CD8-positive, alpha-beta memory T cell (primary cell): Measurements from ENCODE around the gene SUPT16H. TPM values are rescaled to one million over a fixed set of nuclear protein-coding genes. Genes with fewer than 3 reads are reported as not detected.
"Not testable (repeated sequence)": the region's sequence is repeated elsewhere in the genome, so short reads cannot be mapped to it uniquely, and the experiment has no call there.

Experiments used
- CTCF ChIA-PET: fragments of 350-600 bp; sonication (Branson Sonifier 250); formaldehyde crosslinking; loops from one replicate; lab custom pipeline; 2021; ENCODE audit warnings: antibody characterized with exemption; lab: Charles Lee
- POLR2A ChIA-PET: fragments of 350-600 bp; sonication (Branson Sonifier 250); formaldehyde crosslinking; loops from one replicate; lab custom pipeline; 2021; ENCODE audit warnings: antibody characterized with exemption; lab: Charles Lee
- DNase-seq, 5 donors: peaks; one replicate each; pipeline versions ENCODE4 v3.0.0 to v3.0.0-alpha.2; 2020 to 2022; ENCODE audit warnings: mixed read lengths in 1 of 5
- H3K27ac ChIP-seq: one replicate; pipeline ENCODE4 v1.7.0; 2013; ENCODE audit warnings: low read depth, mild to moderate bottlenecking, low read length, moderate library complexity
- H3K27me3 ChIP-seq: 2 replicates; pipeline ENCODE4 v1.7.0; 2013; ENCODE audit warnings: low read length, mild to moderate bottlenecking; ENCODE audit not compliant: insufficient read depth, poor library complexity, severe bottlenecking
- H3K36me3 ChIP-seq: 2 replicates; pipeline ENCODE4 v1.7.0; 2013; ENCODE audit warnings: mild to moderate bottlenecking, low read length, moderate library complexity; ENCODE audit not compliant: insufficient read depth
- H3K4me1 ChIP-seq: 2 replicates; pipeline ENCODE4 v1.7.0; 2013; ENCODE audit warnings: mild to moderate bottlenecking, low read length, moderate library complexity; ENCODE audit not compliant: insufficient read depth
- H3K4me3 ChIP-seq: 2 replicates; pipeline ENCODE4 v1.7.0; 2013; ENCODE audit warnings: mild to moderate bottlenecking, low read length
- H3K9me3 ChIP-seq: 2 replicates; pipeline ENCODE4 v1.7.0; 2013; ENCODE audit warnings: mild to moderate bottlenecking, low read length
- H3K27ac Mint-ChIP-seq, 8 donors: one replicate each; pipeline ENCODE4 v1.8.0; 2020 to 2021; ENCODE audit warnings: mixed read lengths in 8 of 8, mild to moderate bottlenecking in 6 of 8, inconsistent platforms in 3 of 8, moderate library complexity in 3 of 8
- H3K27me3 Mint-ChIP-seq, 2 donors: one replicate each; pipeline ENCODE4 v1.8.0; 2020 to 2021; ENCODE audit warnings: mixed read lengths in 2 of 2, mild to moderate bottlenecking in 1 of 2, moderate library complexity in 1 of 2
- H3K36me3 Mint-ChIP-seq, 3 donors: one replicate each; pipeline ENCODE4 v1.8.0; 2020 to 2021; ENCODE audit warnings: mixed read lengths in 3 of 3, inconsistent platforms in 1 of 3, mild to moderate bottlenecking in 1 of 3
- H3K4me1 Mint-ChIP-seq, 3 donors: one replicate each; pipeline ENCODE4 v1.8.0; 2020 to 2021; ENCODE audit warnings: mixed read lengths in 3 of 3, inconsistent platforms in 1 of 3, mild to moderate bottlenecking in 1 of 3
- H3K4me3 Mint-ChIP-seq, 7 donors: one replicate each; pipeline ENCODE4 v1.8.0; 2020 to 2021; ENCODE audit warnings: mixed read lengths in 7 of 7, mild to moderate bottlenecking in 6 of 7, moderate library complexity in 4 of 7, inconsistent platforms in 2 of 7
- H3K9me3 Mint-ChIP-seq, 5 donors: one replicate each; pipeline ENCODE4 v1.8.0; 2020 to 2022; ENCODE audit warnings: mixed read lengths in 5 of 5, mild to moderate bottlenecking in 3 of 5, moderate library complexity in 2 of 5, inconsistent platforms in 1 of 5
- polyA plus RNA-seq: library from polyadenylated mRNA; unstranded; fragments of 300-500 nt; fragmentation: Illumina TruSeq; gene quantifications from one replicate; pipeline ENCODE4 v1.2.3, GENCODE V29; 2021
- total RNA-seq, 2 experiments: library from RNA; stranded (reverse); gene quantifications; one replicate each; pipeline ENCODE4 v1.2.3, GENCODE V29; 2021

Gene SUPT16H
- total and polyA plus RNA-seq, 3 experiments from 2014 or later: 84.5 to 208 (median 199) TPM

DNA sequence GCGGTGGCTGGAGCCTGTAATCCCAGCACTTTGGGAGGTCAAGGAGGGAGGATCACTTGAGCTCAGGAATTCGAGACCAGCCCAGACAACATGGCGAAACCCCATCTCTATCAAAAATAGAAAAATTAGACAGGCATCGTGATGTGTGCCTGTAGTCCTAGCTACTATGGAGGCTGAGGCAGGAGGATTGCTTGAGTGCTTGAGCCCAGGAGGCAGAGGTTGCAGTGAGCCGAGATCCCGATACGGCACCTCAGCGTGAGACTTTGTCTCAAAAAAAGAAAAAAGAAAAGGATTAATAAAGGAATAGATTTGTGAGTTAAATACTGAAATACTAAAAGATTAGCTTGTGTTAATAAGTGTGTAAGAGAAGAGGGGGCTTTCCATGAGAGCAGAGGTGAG, 74.6 kb downstream of the SUPT16H start:
- Mint-ChIP-seq H3K4me3 (peak overlapping the region; percentile 70 to 92 (median 77)), H3K4me1 (peaks cover 13 to 21% (median 18%) of the 10 kb centered on the region in 3 donors), H3K27ac (peak overlapping the region; percentile 53 to 97 (median 84)), H3K27me3 (peaks cover 4 to 8% of the 10 kb centered on the region in 2 donors), H3K36me3 (no peaks in the 10 kb centered on the region), H3K9me3 (no peaks in the 10 kb centered on the region)
- no peak for DNase-seq
- peak overlapping the region; percentile 61 for H3K4me3 ChIP-seq
- H3K4me1 ChIP-seq: peaks cover 7% of the 10 kb centered on the region
- CTCF ChIA-PET: no interaction called here
- no peaks in the 10 kb centered on the region for H3K27me3 ChIP-seq
- H3K36me3 ChIP-seq: no peaks in the 10 kb centered on the region
- H3K27ac ChIP-seq: peak overlapping the region; percentile 51
- no peaks in the 10 kb centered on the region for H3K9me3 ChIP-seq
- POLR2A ChIA-PET: no interaction called here

DNA sequence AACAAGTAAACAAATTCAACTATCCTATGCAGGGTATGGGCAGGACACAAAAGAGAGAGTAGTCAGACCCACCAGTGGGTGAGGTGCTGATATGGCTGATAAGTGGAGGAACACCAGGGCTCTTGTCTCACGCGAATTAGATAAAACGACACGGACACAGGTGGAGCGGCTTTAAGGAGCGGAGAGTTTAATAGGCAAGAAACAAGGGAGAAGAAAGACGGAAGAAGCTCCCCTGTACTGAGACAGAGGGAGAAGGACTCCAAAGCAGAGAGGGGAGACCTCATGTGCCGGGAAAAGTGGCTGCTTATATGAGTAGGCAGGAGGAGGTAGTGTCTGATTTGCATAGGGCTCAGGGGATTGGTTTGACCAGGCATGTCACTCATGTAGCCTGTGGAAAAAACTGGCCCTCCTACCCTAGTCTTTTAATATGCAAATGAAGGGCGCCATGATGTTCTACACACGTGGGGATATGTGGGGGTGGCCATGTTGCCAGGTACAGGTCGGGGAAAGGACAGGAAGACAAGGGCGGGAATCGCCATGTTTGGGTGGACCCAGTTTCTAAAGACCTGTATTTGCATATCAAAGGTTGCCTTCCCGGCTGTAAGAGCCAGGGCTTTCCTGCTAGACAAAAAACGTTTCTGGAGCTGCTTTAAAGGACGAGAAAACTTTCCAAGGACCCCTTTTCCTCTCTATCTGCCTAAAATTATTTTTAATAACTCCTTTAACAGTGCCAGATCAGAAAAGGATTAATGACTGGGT, 75.2 kb downstream of the SUPT16H start:
- Histone ChIP-seq H3K36me3 (no peaks in the 10 kb centered on the region), H3K27me3 (no peaks in the 10 kb centered on the region), H3K27ac (peak overlapping the region; percentile 51), H3K4me1 (peaks cover 7% of the 10 kb centered on the region), H3K9me3 (no peaks in the 10 kb centered on the region), H3K4me3 (peak overlapping the region; percentile 61)
- peak overlapping the region; percentile 53 to 97 (median 84) for H3K27ac Mint-ChIP-seq
- H3K9me3 Mint-ChIP-seq: no peaks in the 10 kb centered on the region
- peak overlapping the region; percentile 70 to 92 (median 77) for H3K4me3 Mint-ChIP-seq
- CTCF ChIA-PET: no interaction called here
- H3K4me1 Mint-ChIP-seq: peaks cover 13 to 21% (median 18%) of the 10 kb centered on the region in 3 donors
- H3K36me3 Mint-ChIP-seq: no peaks in the 10 kb centered on the region
- POLR2A ChIA-PET: no interaction called here
- peaks cover 4 to 8% of the 10 kb centered on the region in 2 donors for H3K27me3 Mint-ChIP-seq
- DNase-seq: peak; percentile 44 to 83 (median 78)

DNA sequence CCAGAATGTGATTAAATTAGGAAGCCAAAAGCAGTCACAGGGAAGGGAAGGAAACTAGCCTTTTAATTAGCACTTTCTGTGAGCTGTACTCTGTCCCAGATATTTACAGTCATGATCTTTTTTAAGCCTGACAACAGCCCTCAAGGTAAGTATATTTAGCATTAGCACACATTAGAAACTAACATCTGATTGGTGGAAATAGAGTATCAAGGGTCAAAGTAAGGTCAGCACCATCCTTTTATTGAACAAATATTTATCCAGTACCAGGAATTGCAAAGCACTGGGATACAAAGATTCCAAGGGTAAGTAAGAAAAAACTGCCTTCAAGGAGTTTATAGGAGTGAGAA, 75.7 kb downstream of the SUPT16H start:
- POLR2A ChIA-PET: no interaction called here
- Mint-ChIP-seq H3K9me3 (no peaks in the 10 kb centered on the region), H3K36me3 (no peaks in the 10 kb centered on the region)

DNA sequence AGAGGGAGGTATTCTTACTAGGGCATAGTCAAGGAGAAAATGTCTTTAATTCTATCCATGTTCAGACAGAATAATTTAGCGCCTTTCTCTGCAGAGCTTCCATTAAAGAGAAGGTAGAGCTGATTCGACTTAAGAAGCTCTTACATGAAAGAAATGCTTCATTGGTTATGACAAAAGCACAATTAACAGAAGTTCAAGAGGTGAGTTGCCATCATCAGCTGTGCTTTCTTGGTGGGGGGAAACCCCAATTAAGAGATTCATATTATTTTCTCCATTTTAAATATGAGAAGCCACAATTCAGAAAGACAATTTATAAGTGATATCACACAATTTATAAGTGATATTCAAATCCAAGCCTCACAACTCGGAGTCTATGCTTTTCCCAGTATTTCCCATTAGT, 76.2 kb downstream of the SUPT16H start:
- Histone ChIP-seq H3K9me3 (no peaks in the 10 kb centered on the region), H3K4me3 (no peak overlapping the region), H3K36me3 (no peaks in the 10 kb centered on the region), H3K27ac (peak overlapping the region; percentile 18), H3K4me1 (peaks cover 7% of the 10 kb centered on the region), H3K27me3 (no peaks in the 10 kb centered on the region)
- Mint-ChIP-seq H3K27me3 (peaks cover 0 to 4% of the 10 kb centered on the region in 2 donors), H3K27ac (peak overlapping the region in 5 of 8 donors; percentile 21 to 95 (median 65)), H3K4me1 (peaks cover 13 to 21% (median 18%) of the 10 kb centered on the region in 3 donors), H3K9me3 (no peaks in the 10 kb centered on the region), H3K4me3 (peak overlapping the region in 4 of 7 donors; percentile 2 to 75 (median 38)), H3K36me3 (no peaks in the 10 kb centered on the region)
- CTCF ChIA-PET: interaction anchor here (1.2 kb wide), 1 partner anchor 40 kb away, joined by 4 read pairs; no protein-coding TSS in a partner anchor
- POLR2A ChIA-PET: no interaction called here
- no peak for DNase-seq

More for the DNA sequence above, 75.7 kb downstream of the SUPT16H start:
- Histone ChIP-seq H3K4me1 (peaks cover 7% of the 10 kb centered on the region), H3K27me3 (no peaks in the 10 kb centered on the region), H3K9me3 (no peaks in the 10 kb centered on the region), H3K36me3 (no peaks in the 10 kb centered on the region), H3K27ac (peak overlapping the region; percentile 18), H3K4me3 (peak overlapping the region; percentile 61)
- H3K27me3 Mint-ChIP-seq: peaks cover under 1 to 4% of the 10 kb centered on the region in 2 donors
- H3K4me1 Mint-ChIP-seq: peaks cover 13 to 21% (median 18%) of the 10 kb centered on the region in 3 donors
- peak overlapping the region; percentile 70 to 92 (median 77) for H3K4me3 Mint-ChIP-seq
- no peak for DNase-seq
- peak overlapping the region; percentile 21 to 97 (median 82) for H3K27ac Mint-ChIP-seq
- CTCF ChIA-PET: interaction anchor here (1.2 kb wide), 1 partner anchor 40 kb away, joined by 4 read pairs; no protein-coding TSS in a partner anchor

DNA sequence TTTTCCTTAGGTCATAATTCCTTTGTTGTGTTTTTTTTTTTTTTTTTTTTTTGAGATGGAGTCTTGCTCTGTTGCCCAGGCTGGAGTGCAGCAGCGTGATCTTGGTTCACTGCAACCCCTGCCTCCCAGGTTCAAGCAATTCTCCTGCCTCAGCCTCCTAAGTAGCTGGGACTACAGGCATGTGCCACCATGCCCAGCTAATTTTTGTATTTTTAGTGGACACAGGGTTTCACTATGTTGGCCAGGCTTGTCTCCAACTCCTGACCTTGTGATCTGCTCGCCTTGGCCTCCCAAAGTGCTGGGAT, 81.0 kb downstream of the SUPT16H start:
- Mint-ChIP-seq H3K4me1 (peaks cover 2 to 11% (median 6%) of the 10 kb centered on the region in 3 donors), H3K27me3 (peaks cover 11 to 12% of the 10 kb centered on the region in 2 donors)
- H3K4me1 ChIP-seq, H3K27ac ChIP-seq, H3K9me3 ChIP-seq, DNase-seq, H3K9me3 Mint-ChIP-seq, H3K27me3 ChIP-seq, H3K36me3 ChIP-seq, H3K36me3 Mint-ChIP-seq, POLR2A ChIA-PET, H3K4me3 ChIP-seq, CTCF ChIA-PET, H3K27ac Mint-ChIP-seq, H3K4me3 Mint-ChIP-seq: not testable (repeated sequence)

DNA sequence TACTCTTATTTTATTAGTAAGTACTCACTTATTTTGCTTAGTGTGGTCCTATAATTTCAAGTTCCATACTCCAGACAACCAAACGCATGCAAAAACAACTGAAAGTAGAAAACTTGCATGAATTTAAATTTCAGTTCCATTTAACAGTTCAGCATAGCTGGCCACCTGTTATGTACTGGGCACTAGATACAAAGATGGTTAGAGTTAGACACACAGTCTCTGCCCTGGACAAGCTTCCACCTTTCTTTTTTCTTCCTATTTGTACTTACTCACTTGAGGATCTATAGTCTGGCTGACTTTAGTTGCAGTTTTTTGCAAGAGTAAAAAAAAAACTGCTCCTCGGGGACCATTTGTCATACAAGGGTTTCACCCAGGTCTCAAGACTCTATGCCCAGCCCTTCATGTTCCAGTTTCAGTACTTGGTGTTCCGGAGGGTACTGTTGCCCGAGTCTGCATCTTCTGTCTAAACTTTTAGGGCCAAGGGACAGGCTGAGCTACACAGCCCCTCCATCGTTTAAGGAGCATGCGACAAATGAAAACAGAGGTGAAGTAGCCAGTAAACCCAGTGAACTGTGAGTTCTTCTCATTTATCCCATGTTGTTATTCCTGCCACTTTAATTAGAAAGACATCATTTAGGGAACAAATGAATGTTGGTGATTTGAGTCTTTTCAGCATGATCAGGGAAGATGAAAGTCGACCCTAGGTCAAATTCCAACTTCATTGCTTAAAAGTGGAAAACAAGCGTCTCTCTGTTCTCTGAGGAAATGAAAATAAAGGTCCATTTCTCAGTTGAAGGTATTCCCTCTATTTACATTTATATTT, 81.6 kb downstream of the SUPT16H start:
- ChIA-PET CTCF (no interaction called here), POLR2A (no interaction called here)
- Mint-ChIP-seq H3K4me1 (peaks cover 2 to 11% (median 4%) of the 10 kb centered on the region in 3 donors), H3K36me3 (no peaks in the 10 kb centered on the region), H3K4me3 (no peak overlapping the region), H3K9me3 (no peaks in the 10 kb centered on the region), H3K27ac (no peak overlapping the region), H3K27me3 (peaks cover 13 to 17% of the 10 kb centered on the region in 2 donors)
- DNase-seq: no peak
- Histone ChIP-seq H3K27me3 (peaks cover 5% of the 10 kb centered on the region), H3K27ac (no peak overlapping the region), H3K4me3 (no peak overlapping the region), H3K4me1 (no peaks in the 10 kb centered on the region), H3K36me3 (no peaks in the 10 kb centered on the region), H3K9me3 (no peaks in the 10 kb centered on the region)
